HepG2 (cell line): ENCODE measurements around the gene CEP250. TPM values are rescaled to one million over a fixed set of nuclear protein-coding genes. Genes with fewer than 3 reads are reported as not detected.
A peak's percentile ranks its signal among the peaks of the same experiment; 100 is the strongest.

Source experiments
- ATAC-seq: fragments of 200-7000 bp; cut with Tn5 transposase; 3 replicates; pipeline ENCODE4 v1.9.1; 2020; ENCODE audit warnings: mild to moderate bottlenecking, moderate library complexity
- BruUV-seq: library from RNA; stranded (reverse); fragments of 400-500 nt; replicated peaks from 2 replicates; lab custom pipeline; 2021; lab: Mats Ljungman, UMichigan
- CTCF ChIA-PET: fragments of 300-600 bp; formaldehyde crosslinking; extraction: SDS; loops from one replicate; lab custom pipeline; 2021; ENCODE audit warnings: low total read pairs, inconsistent platforms, low intra/inter-chr PET ratio; lab: Yijun Ruan, JAX
- POLR2A ChIA-PET: fragments of 350-600 bp; sonication (Branson Sonifier 250); formaldehyde crosslinking; loops from one replicate; lab custom pipeline; 2020; ENCODE audit warnings: antibody characterized with exemption, inconsistent platforms; lab: Yijun Ruan, JAX
- DNase-seq: peaks from one replicate; pipeline ENCODE4 v3.0.0-alpha.2; 2015; ENCODE audit warnings: low spot score
- FAIRE-seq: peaks from 3 replicates; lab custom pipeline; 2011; peaks lifted over from hg19 to GRCh38; lab: Jason Lieb, UNC
- H2AFZ ChIP-seq: one replicate; pipeline ENCODE4 v1.6.1; 2011; ENCODE audit warnings: low read length, inconsistent platforms
- H3K27ac ChIP-seq: fragments of 300-600 bp; 3 replicates; pipeline ENCODE4 v1.8.0; 2011; ENCODE audit warnings: mixed run types, mild to moderate bottlenecking, mixed read lengths, low read length, inconsistent platforms; ENCODE audit not compliant: insufficient read depth; ENCODE audit errors: extremely low read length
- H3K27me3 ChIP-seq, 2 experiments: fragments of 200-600 bp in 1 of 2; 2 replicates in 1 of 2; 3 replicates in 1 of 2; pipeline versions ENCODE4 v1.6.0 to v1.8.0; 2011; ENCODE audit warnings: low read length in 2 of 2, mild to moderate bottlenecking in 2 of 2, moderate library complexity in 2 of 2, inconsistent platforms in 1 of 2; ENCODE audit not compliant: insufficient read depth in 2 of 2, control insufficient read depth in 1 of 2
- H3K36me3 ChIP-seq, 2 experiments: fragments of 200-600 bp in 1 of 2; replicated peaks in 1 of 2; 2 replicates in 1 of 2; 3 replicates in 1 of 2; pipeline versions ENCODE4 v1.5.1 to v1.8.0; 2011; ENCODE audit warnings: low read length in 2 of 2, inconsistent platforms in 1 of 2; ENCODE audit not compliant: insufficient read depth in 2 of 2, control insufficient read depth in 1 of 2
- H3K4me1 ChIP-seq: 2 replicates; pipeline ENCODE4 v1.5.1; 2012; ENCODE audit warnings: low read length, inconsistent platforms; ENCODE audit not compliant: insufficient read depth
- H3K4me2 ChIP-seq: 2 replicates; pipeline ENCODE4 v1.6.0; 2011; ENCODE audit warnings: low read depth, low read length, inconsistent platforms
- H3K4me3 ChIP-seq, 3 experiments: fragments of 200-600 bp in 1 of 3; sonication (generic), shearing (Covaris generic) in 1 of 3; replicated peaks in 1 of 3; 2 replicates each; pipeline ENCODE4 v1.5.1; 2011 to 2016; ENCODE audit warnings: low read length in 3 of 3, inconsistent platforms in 2 of 3, low read depth in 2 of 3, mild to moderate bottlenecking in 2 of 3, control low read depth in 1 of 3, mixed read lengths in 1 of 3; ENCODE audit not compliant: insufficient read depth in 1 of 3
- H3K79me2 ChIP-seq: one replicate; pipeline ENCODE4 v1.6.1; 2011; ENCODE audit warnings: low read length, inconsistent platforms; ENCODE audit not compliant: insufficient read depth
- H3K9ac ChIP-seq: 2 replicates; pipeline ENCODE4 v1.6.0; 2011; ENCODE audit warnings: mild to moderate bottlenecking, low read depth, low read length, inconsistent platforms; ENCODE audit not compliant: insufficient read depth
- H3K9me3 ChIP-seq: 2 replicates; pipeline ENCODE4 v1.5.1; 2012; ENCODE audit warnings: mild to moderate bottlenecking, low read length
- H4K20me1 ChIP-seq: 2 replicates; pipeline ENCODE4 v1.6.0; 2011; ENCODE audit warnings: inconsistent platforms, mild to moderate bottlenecking, low read length, moderate library complexity; ENCODE audit not compliant: insufficient read depth
- CENPX ChIP-seq: sonication (generic); formaldehyde crosslinking; IDR thresholded peaks from 2 replicates; pipeline ENCODE4 v1.9.0; 2021; ENCODE audit warnings: mild to moderate bottlenecking, missing genetic modification reagents, moderate library complexity
- DNMT1 ChIP-seq: sonication (generic); formaldehyde crosslinking; IDR thresholded peaks from 2 replicates; pipeline ENCODE4 v1.5.1; 2020; ENCODE audit warnings: mild to moderate bottlenecking, missing genetic modification reagents
- ELK4 ChIP-seq: sonication (generic); formaldehyde crosslinking; IDR thresholded peaks from 2 replicates; pipeline ENCODE4 v1.9.0; 2021; ENCODE audit warnings: missing genetic modification reagents, borderline replicate concordance
- ERF ChIP-seq: IDR thresholded peaks from 2 replicates; pipeline ENCODE4 v1.6.1; 2018; ENCODE audit warnings: missing biosample characterization, missing genetic modification reagents
- HMGXB3 ChIP-seq: sonication (generic); formaldehyde crosslinking; IDR thresholded peaks from 2 replicates; pipeline ENCODE4 v1.4.0; 2020; ENCODE audit warnings: missing genetic modification reagents, borderline replicate concordance
- MBD4 ChIP-seq: IDR thresholded peaks from 2 replicates; pipeline ENCODE4 v1.6.1; 2012; ENCODE audit warnings: low read length, inconsistent platforms, borderline replicate concordance
- PAX8 ChIP-seq: sonication (generic); formaldehyde crosslinking; IDR thresholded peaks from 2 replicates; pipeline ENCODE4 v1.8.0; 2022; ENCODE audit warnings: mild to moderate bottlenecking, missing genetic modification reagents, borderline replicate concordance
- ZMYM3 ChIP-seq: sonication (generic); formaldehyde crosslinking; IDR thresholded peaks from 2 replicates; pipeline ENCODE4 v1.5.1; 2020; ENCODE audit warnings: mild to moderate bottlenecking, missing genetic modification reagents
- ZNF382 ChIP-seq: sonication (generic); formaldehyde crosslinking; IDR thresholded peaks from 2 replicates; pipeline ENCODE4 v1.5.0; 2020; ENCODE audit warnings: missing genetic modification reagents, mild to moderate bottlenecking, borderline replicate concordance
- ZNF574 ChIP-seq: sonication (generic); formaldehyde crosslinking; IDR thresholded peaks from 2 replicates; pipeline ENCODE4 v1.4.0; 2020; ENCODE audit warnings: missing genetic modification reagents
- ZNF776 ChIP-seq: sonication (generic); formaldehyde crosslinking; IDR thresholded peaks from 2 replicates; pipeline ENCODE4 v1.4.0; 2020; ENCODE audit warnings: mild to moderate bottlenecking, missing genetic modification reagents
- WGBS: methylation state at CpG from one replicate; pipeline ENCODE4 v1.1.6; 2017; ENCODE audit warnings: low lambda C conversion rate; 5-methylcytosine and 5-hydroxymethylcytosine counted together
- in situ Hi-C: cut with HindIII; loops from 2 replicates; pipeline ENCODE4 v1.10.0; 2017; ENCODE audit warnings: low pct_unique_long_range_greater_than_20kb; ENCODE audit not compliant: extremely low pct_ligation_motif_present
- intact Hi-C: fragments of 100-400 bp; cut with micrococcal nuclease; formaldehyde crosslinking; loops from one replicate; pipeline ENCODE4 v1.10.0; 2022; ENCODE audit not compliant: unreplicated experiment
- polyA plus RNA-seq, 8 experiments: library from polyadenylated mRNA; depleted of rRNA in 3 of 8; stranded (reverse) in 7 of 8; unstranded in 1 of 8; fragments of >200 nt; fragmentation: Illumina TruSeq in 4 of 8; extraction: Trizol in 4 of 8; gene quantifications; 2 replicates each; pipeline versions ENCODE4 v1.2.1 to v1.2.3, GENCODE V29; 2011 to 2016; ENCODE audit warnings: low read depth in 4 of 8, missing spikeins in 1 of 8, mixed read lengths in 1 of 8; ENCODE audit not compliant: insufficient read depth in 1 of 8
- total RNA-seq, 5 experiments: library from RNA; depleted of rRNA; stranded (reverse); fragments of >200 nt; fragmentation: Illumina TruSeq; extraction: Trizol; gene quantifications; 2 replicates each; pipeline ENCODE4 v1.2.3, GENCODE V29; 2016; ENCODE audit warnings: low read depth in 1 of 5

CEP250 gene
- total and polyA plus RNA-seq, 2 of the 13 experiments (the other 11 are each of a cell fraction or from before 2014, with no cell fraction given) = 28.8 to 55.3 TPM

- no peak for TF ChIP-seq ZNF776 (CRISPR knock-in tag)
Measured at GRCh38 chr20:35476288-35476687, 20.9 kb downstream of the CEP250 start (continued).

GRCh38 chr20:35478804-35479472 is 23.5 kb downstream of the CEP250 start:
- Histone ChIP-seq H3K9ac (peak overlapping the region; percentile 4; the same call in 1 of the 2 replicates), H3K4me3 (peak overlapping the region in 1 of 3 experiments; percentile 6; a peak in 1 of 6 replicates), H3K27me3 (no peaks in the 10 kb centered on the region), H3K4me2 (peak overlapping the region; percentile 23), H3K79me2 (no peaks in the 10 kb centered on the region), H3K36me3 (peaks cover 35 to 73% of the 10 kb centered on the region in 2 experiments), H3K9me3 (no peaks in the 10 kb centered on the region), H4K20me1 (no peaks in the 10 kb centered on the region), H3K27ac (peak overlapping the region; percentile 57), H2AFZ (no peak overlapping the region), H3K4me1 (peaks cover 37% of the 10 kb centered on the region)
- ATAC-seq (peak; percentile 84), FAIRE-seq (no peak), DNase-seq (peak; percentile 77)
- POLR2A ChIA-PET = interaction anchor here (0.9 to 2.7 kb wide), 11 partner anchors 8 to 265 kb away, joined by 3 to 46 read pairs (median 3); partner anchors contain the start of genes CEP250, ERGIC3 and RBM39
- BruUV-seq = no TSS peak
- intact Hi-C loops (loop anchor here (2.0 kb wide), 1 partner anchor 16 kb away; no protein-coding TSS in a partner anchor), in situ Hi-C loops (no loop called here)
- CTCF ChIA-PET = interaction anchor here (1.1 kb wide), 1 partner anchor 15 kb away, joined by 3 read pairs; no protein-coding TSS in a partner anchor
- 72% methylated on average over 16 of the region's 16 CpGs for WGBS
- TF ChIP-seq DNMT1 (CRISPR knock-in tag) = no peak
- TF ChIP-seq ZNF382 (CRISPR knock-in tag) = 0 out of 2 replicates have a peak, but pooled peaks have one; percentile 41
- no peak for TF ChIP-seq ELK4 (CRISPR knock-in tag)
- peak; percentile 45; the same call in 1 of the 2 replicates for TF ChIP-seq ZNF574
- no peak for TF ChIP-seq ZMYM3 (CRISPR knock-in tag)
- no peak for TF ChIP-seq HMGXB3 (CRISPR knock-in tag)
- no peak for TF ChIP-seq PAX8 (CRISPR knock-in tag)
- no peak for TF ChIP-seq MBD4
- TF ChIP-seq ERF = 0 out of 2 replicates have a peak, but pooled peaks have one; percentile 21
- TF ChIP-seq CENPX = no peak
